Effector CD4-positive, alpha-beta T cell (primary cell): ENCODE measurements around the gene CHEK2.
"Not testable (repeated sequence)": the region's sequence is repeated elsewhere in the genome, so short reads cannot be mapped to it uniquely, and the experiment has no call there.

Experiments
- DNase-seq: peaks from one replicate; pipeline ENCODE4 v3.0.0-alpha.2; 2020

The CHEK2 gene

DNA sequence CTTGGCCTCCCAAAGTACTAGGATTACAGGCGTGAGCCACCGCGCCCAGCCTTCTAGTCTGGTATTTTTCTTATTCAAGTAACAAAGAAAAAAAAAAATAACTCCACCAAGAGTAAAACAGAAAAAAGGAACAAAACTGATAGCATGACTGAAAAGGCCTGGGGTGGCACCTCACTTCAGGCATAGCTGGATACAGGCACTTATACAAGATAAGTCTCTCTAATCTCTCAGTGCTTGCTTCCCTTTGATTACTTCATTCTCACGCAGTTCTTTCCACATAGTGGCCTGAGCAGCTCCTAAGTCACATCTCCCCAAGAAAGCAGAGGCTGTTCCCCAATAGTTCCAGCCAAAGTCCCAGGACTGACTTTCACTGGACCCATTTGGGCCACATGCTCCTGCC lies 58.7 kb downstream of the CHEK2 start:
- DNase-seq, result not testable (repeated sequence)

DNA sequence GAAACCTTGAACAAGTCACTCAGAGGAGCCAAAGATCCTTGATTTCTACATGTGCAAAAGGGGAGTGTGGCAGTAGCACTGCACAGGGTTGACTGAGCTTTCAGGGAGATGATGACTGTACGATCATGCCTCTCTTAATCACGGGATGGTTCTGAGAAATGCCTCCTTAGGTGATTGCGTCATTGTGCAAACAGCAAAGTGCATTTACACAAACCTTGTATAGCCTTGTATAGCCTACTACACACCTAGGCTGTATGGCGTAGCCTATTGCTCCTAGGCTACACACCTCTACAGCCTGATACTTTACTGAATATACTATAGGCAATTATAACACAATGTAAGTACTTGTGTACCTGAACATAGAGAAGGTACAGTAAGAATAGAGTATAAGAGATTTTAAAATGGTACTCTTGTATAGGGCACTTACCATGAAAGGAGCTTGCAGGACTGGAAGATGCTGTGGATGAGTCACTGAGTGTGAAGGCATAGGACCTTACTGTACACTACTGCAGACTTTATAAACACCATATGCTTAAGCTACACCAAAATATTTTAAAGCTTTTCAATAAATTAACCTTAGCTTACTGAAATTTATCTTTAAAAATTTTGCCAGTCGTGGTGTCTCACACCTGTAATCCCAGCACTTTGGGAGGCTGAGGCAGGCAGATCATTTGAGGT lies 60.7 kb downstream of the CHEK2 start:
- DNase-seq, result not testable (repeated sequence)

DNA sequence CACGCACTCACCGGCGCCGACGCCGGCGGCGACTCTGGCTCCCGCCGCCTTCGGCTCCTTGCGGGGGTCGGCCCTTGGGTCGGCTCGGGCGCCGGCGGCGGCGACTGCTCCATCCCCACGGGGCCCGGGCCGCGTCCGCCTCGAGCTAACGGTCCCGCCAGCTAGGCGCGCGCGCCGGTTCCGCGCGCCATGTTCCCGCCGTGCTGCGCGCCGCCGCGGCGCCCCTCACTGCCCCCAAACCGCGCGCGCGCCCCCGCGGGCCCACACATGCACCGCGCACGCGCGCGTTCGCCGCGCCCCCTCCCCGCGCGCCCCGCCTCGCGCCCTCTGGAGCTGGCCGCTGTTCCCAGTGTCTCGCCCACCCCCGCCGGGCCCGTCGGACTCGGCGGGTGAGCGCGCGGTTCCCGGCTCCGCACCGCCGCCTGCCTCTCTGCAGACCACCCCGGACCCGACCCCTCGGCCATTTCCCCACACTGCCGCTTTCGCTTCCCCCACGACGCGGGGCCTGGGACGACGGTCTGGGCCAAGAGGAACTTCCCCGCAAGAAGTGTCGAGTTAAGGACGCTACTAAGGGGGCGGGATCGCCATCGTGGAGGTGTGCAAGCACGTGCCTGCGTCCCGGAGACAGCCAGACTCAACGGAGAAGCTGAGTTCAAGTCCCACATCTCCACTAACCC lies 61.9 kb downstream of the CHEK2 start, which contains the start of gene TTC28:
Gene TTC28 (minus strand): TSS at position 230 of the 677 bp plus-strand sequence. CDS start 117 bp downstream, at position 113.
- DNase-seq, result not testable (repeated sequence)

DNA sequence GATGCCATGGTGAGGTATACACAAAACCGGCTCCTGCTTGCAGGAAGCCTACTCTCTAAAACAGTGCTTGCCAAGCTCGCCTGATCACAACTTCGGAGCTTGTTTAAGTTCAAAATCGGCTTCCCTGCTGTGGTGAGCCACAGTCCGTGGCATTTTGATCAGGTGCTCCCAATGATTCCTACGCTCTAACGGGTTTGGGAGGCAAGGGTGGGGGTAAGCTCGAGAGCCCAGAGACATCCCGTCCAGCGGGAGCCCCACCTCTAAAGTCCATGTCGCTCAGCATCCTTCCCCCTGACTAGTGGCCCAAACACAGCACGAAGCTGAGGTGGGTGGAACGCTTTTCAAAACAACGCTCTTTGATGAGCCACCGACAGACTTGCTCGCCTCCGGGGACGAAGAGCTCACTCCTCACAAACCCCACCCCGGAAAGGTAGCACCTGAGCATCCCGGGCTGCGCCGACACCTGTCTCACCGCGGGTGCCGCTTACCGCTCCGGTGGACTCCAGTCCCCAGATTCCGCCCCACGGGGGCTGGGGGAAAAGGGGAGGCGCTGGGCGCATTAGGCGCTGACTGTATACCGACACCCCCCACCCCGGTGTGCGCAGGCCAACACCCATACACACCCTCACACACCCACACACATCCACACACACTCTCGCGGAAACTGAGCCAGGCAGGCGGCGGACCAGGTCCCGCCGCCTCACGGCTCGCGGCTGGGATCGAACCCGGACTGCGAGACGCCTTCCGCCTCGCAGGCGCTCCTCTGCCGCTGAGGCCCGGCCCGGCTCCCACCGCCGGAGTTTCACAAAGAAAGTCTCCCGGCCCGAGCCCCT lies 62.6 kb downstream of the CHEK2 start:
- DNase-seq, result not testable (repeated sequence)

DNA sequence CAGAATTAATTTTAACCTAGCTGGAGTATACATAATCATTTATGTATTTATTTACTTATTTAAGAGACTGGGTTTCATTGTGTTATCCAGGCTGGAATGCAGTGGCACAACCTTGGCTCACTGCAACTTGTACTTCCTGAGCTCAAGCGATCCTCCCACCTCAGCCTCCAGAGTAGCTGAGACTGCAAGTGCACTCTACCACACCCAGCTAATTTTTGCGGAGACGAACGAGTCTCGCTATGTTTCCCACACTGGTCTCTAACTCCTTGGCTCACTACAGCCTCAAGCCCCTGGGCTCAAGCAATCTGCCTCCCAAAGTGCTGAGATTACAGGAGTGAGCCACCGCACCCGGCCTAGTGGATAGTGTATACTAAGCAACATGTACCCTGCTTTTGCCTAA lies 63.5 kb downstream of the CHEK2 start:
- DNase-seq, result not testable (repeated sequence)

DNA sequence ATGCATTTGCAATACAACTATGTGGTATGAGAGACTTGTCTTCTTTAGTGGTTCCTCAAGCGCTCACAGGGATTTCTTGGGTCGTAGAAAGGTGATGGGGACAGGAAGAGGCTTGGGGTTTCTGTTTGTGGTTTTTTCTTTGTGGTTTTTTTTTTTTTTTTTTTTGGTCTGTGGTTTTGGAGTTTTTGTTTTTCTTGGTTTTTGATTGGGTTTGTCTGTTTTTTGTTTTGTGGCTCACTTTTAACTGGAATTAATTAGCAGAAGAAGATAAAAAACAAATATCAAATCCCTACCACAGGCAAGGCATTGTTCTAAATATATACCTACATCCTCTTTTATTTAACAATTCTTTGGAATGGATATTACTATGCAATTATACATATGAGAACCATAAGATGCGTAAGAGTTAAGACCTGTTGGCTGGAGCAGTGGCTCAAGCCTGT lies 67.5 kb downstream of the CHEK2 start:
- DNase-seq, result no peak

DNA sequence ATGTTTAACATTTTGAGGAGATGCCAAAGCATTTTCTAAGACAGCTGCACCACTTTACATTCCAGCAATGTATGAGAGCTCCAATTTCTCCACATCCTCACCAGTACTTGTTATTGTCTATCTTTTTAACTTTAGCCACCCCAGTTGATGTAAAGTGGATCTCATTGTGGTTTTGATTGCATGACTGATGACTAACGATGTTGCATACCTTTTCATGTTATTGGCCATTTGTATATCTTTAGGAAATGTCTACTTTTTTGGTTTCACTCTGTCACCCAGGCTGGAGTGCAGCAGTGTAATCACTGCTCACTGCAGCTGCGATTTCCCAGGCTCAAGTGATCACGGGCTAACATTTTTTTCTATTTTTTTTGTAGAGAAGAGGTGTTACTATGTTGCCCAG lies 70.9 kb downstream of the CHEK2 start:
- no peak for DNase-seq

DNA sequence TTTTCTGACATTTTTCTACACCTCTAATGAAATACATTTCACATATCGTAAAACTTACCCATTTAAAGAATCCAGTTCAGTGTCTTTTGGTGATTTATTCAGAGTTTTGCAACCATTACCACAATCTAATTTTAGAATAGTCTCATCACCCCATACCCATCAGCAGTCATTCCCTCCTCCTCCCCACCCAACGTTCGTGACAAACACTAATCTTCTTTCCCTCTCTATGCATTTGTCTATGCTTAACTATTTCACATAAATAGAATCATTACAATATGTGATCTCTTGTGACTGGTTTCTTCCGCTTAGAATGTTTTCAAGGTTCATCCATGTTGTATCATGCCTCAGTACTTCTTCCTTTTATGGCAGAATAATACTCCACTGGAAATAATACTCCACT lies 71.5 kb downstream of the CHEK2 start:
- no peak for DNase-seq

DNA sequence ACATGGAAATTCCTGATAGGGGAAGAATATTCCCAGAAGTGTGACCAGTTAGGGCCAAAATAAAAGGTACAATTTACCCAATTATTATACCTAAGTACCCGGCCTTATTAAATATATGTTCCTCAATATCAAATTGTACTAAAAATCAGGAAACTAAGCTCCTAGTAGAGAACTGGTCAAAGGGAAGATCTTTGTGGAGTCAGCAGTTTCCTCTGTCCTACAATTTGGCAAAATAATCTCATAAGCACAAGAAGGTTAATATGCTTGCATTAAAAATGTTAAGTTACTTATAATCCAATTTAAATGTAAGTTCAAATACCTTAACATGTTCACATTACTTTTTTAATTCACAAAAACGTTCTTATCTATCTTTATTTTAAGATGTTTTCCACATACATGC lies 72.2 kb downstream of the CHEK2 start:
- no peak for DNase-seq

DNA sequence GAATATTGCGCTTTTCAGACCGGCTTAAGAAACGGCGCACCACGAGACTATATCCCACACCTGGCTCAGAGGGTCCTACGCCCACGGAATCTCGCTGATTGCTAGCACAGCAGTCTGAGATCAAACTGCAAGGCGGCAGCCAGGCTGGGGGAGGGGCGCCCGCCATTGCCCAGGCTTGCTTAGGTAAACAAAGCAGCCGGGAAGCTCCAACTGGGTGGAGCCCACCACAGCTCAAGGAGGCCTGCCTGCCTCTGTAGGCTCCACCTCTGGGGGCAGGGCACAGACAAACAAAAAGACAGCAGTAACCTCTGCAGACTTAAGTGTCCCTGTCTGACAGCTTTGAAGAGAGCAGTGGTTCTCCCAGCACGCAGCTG lies 78.1 kb downstream of the CHEK2 start:
- DNase-seq, result not testable (repeated sequence)

DNA sequence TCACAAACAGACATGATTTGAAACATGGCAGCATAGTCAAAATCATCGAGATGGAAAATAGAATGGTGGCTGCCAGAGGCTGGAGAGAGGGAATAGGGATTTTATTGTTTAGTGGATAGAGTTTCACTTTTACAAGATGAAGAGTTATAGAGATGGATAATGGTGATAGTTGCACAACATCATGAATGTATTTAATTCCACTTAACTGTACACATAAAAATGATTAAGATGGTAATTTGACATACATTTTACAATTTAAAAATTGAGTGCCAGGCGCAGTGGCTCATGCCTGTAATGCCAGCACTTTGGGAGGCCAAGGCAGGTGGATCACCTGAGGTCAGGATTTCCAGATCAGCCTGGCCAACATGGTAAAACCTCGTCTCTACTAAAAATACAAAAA lies 83.2 kb downstream of the CHEK2 start:
- no peak for DNase-seq

DNA sequence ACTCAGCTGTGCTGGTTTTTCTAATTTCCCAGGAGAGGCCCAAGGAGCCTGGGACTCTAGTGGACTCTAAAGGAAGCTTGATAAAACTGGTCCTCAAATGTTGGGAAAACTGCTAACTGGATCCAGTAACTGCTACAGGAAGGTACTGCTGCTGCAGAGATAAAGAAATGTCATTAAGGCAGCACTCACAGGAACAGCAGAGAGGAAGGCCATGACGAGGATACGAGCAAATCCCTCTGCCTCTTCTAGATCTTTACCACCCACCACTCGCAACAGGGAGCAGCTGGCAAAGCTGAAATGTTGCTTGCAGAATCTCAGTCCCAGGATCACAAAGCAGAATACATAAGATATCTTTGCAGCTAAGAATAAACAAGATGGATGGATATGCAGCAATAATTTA lies 85.4 kb downstream of the CHEK2 start:
- DNase-seq, result no peak

DNA sequence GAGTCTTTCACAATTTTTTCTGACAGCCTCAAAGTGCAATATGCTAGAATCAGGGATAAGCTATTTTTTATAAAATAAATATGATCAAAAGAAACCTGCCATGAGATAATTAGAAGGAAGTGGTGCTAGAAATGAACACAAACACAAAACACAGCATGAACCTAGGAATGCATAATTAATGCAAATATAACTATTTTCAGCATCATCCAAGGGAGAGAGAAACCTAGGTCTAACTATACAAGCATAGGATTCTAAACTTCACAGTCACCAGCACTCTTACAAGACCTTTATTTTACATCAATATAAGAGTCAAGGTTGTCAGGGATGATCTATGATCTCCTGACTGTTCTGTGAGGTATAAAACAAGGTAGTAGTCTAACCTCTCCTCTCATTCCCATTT lies 91.2 kb downstream of the CHEK2 start:
- DNase-seq, result no peak

DNA sequence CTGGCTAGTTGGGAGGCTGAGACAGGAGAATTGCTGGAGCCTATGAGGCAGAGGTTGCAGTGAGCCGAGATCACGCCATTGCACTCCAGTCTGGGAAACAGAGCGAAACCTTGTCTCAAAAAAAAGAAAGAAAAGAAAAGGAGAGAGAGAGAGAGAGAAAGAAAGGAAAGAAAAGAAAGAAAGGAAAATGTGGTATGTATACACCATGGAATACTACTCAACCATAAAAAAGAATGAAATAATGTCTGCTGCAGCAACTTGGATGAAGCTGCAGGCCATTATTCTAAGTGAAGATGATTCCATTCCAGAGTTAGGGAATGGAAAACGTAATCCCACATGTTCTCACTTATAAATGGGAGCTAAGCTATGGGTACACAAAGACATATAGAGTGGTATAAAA lies 92.8 kb downstream of the CHEK2 start:
- DNase-seq, result no peak

DNA sequence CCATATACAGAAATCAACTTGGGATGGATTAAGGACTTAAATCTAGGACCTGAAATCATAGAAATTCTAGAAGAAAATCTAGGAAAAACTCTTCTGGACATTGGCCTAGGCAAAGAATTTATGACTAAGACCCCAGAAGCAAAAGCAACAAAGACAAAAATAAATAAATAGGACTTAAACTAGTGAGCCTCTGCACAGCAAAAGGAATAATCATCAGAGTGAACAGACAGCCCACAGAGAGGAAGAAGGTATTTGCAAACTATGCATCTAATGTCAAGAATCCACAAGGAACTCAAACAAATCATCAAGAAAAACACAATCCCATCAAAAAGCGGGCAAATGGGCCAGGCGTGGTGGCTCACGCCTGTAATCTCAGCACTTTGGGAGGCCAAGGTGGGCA lies 94.4 kb downstream of the CHEK2 start:
- DNase-seq, result no peak

DNA sequence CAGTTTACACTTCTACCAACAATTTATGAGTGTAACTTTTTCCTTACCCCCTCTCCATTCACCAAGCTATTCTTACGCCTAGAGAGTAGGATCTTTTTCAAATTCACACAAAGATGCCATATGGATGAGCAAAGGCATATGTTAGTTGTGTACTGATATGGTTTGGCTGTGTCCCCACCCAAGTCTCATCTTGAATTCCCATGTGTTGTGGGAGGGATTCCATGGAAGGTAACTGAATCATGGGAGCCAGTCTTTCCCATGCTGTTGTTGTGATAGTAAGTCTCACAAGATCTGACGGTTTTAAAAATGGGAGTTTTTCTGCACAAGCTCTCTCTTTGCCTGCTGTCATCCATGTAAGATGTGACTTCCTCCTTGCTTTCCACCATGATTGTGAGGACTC lies 102.3 kb downstream of the CHEK2 start:
- DNase-seq, result no peak
